Measurements from ENCODE around the gene CACNA1C.

DNA sequence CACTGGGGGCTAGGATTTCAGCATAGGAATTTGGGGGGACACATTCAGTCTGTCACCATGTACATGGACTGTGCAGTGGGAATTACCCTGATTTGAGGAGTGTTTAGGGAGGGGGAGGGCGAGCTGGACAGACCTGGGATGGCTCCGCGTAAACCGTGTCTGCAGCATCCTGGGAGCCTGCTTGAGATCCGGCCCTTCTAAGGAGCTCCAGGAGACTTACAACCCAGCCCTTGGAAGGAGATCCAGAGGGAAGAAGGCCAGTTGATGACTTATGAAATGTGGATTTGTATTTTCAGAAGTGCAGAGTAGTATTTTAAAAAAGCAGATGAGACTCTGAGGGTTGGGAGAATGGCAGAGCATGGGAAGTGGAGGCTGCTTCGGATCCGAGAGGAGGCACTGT, 153.2 kb downstream of the CACNA1C start:
- TF ChIP-seq POLR2A (IDR thresholded peaks at IDR 0.05; ENCODE audit: low read depth, low read length) (no peak), CEBPB (IDR thresholded peaks at IDR 0.05; ENCODE audit: low read depth, low read length) (no peak)
- TF ChIP-seq, protein P1, sequence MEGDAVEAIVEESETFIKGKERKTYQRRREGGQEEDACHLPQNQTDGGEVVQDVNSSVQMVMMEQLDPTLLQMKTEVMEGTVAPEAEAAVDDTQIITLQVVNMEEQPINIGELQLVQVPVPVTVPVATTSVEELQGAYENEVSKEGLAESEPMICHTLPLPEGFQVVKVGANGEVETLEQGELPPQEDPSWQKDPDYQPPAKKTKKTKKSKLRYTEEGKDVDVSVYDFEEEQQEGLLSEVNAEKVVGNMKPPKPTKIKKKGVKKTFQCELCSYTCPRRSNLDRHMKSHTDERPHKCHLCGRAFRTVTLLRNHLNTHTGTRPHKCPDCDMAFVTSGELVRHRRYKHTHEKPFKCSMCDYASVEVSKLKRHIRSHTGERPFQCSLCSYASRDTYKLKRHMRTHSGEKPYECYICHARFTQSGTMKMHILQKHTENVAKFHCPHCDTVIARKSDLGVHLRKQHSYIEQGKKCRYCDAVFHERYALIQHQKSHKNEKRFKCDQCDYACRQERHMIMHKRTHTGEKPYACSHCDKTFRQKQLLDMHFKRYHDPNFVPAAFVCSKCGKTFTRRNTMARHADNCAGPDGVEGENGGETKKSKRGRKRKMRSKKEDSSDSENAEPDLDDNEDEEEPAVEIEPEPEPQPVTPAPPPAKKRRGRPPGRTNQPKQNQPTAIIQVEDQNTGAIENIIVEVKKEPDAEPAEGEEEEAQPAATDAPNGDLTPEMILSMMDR (conservative IDR thresholded peaks at IDR 0.05; ENCODE audit: low read depth, low read length) = no peak

All from IMR-90 (cell line).